GM19043 (cell line): ENCODE data around the gene TCEA3.

Source experiments
- ATAC-seq: cut with Tn5 transposase; IDR thresholded peaks from one replicate; pipeline ENCODE4 v1.9.1; 2021; ENCODE audit warnings: low read depth; ENCODE audit not compliant: unreplicated experiment

Gene TCEA3

DNA sequence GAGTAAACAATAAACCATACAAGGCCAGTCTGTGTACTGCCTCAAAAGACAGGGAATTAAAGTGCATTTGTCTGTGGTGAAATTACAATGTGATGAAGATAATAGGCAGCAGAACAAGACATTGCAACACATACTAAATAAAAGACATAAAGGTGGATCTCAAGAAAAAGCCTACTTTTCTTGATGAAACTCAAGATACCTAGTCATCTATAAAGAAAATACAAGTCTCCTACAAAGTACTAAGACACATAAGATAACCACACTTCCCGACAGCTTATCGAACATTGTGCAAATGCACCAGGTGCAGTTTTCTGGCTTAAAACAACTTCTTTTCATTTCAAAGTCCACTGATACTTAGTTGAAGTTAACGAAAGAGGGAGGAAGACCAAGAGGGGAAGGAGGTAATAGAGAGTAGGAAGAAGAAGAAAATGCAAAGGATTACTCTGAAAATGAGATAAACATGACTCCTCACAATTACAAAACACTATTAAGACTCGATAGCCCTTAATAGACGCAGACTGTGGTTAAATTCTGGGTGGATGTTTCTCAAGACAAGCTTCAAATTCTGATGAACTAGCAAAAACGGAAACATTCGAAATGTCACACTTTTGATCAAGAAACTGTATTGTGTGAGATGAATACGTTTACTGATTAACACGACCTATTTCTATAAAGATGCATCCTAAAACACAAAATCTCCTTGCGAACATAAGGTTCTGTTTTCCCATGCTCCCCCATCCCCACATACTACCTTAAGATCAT, 82.4 kb downstream of the TCEA3 start:
- no peak for ATAC-seq

DNA sequence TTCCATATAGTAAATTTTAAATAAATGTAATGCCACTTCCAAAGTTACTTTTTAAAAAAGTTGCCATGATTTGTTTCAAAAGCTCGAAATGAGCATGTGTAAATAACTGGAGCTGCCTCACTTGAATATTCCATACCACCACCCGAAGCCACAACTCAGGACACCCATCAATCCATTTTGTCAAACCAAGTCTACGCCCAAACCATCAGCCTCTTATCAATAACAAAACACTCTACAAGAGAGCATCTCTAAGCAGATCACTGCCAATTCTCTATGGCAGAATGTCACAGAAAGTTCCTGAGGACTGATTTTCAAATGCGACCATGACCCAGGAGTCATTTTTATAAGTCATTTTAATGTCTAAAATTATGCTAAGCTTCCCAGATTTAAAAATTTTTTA, 84.9 kb downstream of the TCEA3 start:
- ATAC-seq = no peak

DNA sequence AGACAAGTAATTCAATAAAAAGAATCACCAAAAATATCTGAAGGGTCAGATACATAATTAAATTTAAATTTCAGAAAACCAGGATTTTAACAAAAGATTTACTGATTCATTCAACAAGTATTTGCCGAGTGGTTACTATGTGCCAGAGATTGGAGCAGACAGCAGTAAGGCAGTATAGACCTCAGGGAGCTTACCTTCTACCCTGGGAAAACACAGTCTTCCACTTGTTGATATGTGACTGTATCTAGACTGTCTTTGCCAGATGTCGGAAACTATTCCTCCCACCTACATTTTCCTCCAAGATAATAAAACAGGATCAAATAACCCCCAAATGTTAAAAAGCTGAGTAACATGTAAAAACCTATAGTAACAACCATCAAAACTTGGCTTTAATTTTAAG, 86.7 kb downstream of the TCEA3 start:
- no peak for ATAC-seq

DNA sequence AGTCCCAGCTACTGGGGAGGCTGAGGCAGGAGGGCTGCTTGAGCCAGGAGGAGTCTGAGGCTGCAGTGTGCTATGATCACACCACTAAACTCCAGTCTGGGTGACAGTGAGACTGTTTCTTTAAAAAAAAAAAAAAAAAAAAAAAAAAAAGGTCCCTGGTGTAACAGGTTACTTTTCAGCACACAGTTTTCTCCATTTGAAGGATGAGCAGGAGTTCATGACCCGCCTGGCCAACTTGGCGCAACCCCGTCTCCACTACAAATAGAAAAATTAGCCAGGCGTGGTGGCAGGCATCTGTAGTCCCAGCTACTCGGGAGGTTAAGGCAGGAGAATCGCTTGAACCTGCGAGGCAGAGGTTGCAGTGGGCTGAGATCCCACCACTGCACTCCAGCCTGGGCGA, 92.8 kb downstream of the TCEA3 start:
- ATAC-seq = no peak
